ENCODE results near the gene AVEN.

GRCh38 chr15:34055868-34056595 lies 17.0 kb upstream of the AVEN start:
- TF ChIP-seq CTCF (IDR thresholded peaks at IDR 0.05): no peak
- no peak for TF ChIP-seq POLR2A (IDR thresholded peaks at IDR 0.05)

All from uterus (tissue), 2 donors.